Brain microvascular endothelial cell (primary cell): ENCODE results near the gene TBC1D24.

Experiments used
- DNase-seq: peaks from one replicate; pipeline ENCODE4 v3.0.0-alpha.2; 2020
- H3K27ac ChIP-seq: fragments of 250-450 bp; sonication (Bioruptor Pico); 2 replicates; pipeline ENCODE4 v1.5.1; 2020; ENCODE audit warnings: mild to moderate bottlenecking, moderate library complexity
- H3K27me3 ChIP-seq: fragments of 250-450 bp; sonication (Bioruptor Pico); replicated peaks from 2 replicates; pipeline ENCODE4 v1.5.1; 2020; ENCODE audit warnings: mild to moderate bottlenecking
- H3K36me3 ChIP-seq: fragments of 250-450 bp; sonication (Bioruptor Pico); replicated peaks from 2 replicates; pipeline ENCODE4 v1.5.1; 2020; ENCODE audit warnings: mild to moderate bottlenecking
- H3K4me3 ChIP-seq: 2 replicates; pipeline ENCODE4 v1.5.1; 2011; ENCODE audit warnings: low read depth, mild to moderate bottlenecking, control low read depth, low read length, moderate library complexity
- CTCF ChIP-seq: IDR thresholded peaks from 2 replicates; pipeline ENCODE4 v1.5.1; 2011; ENCODE audit warnings: low read depth, mild to moderate bottlenecking, moderate library complexity, low read length, control low read depth, inconsistent platforms; ENCODE audit errors: missing control alignments
- in situ Hi-C: cut with HindIII; loops from 2 replicates; pipeline ENCODE4 v1.10.0; 2017; ENCODE audit warnings: low sequenced_read_pairs, low pct_ligation_motif_present

TBC1D24 gene

GRCh38 chr16:2485811-2486507 lies 11.0 kb downstream of the TBC1D24 start:
- no peak overlapping the region for H3K27ac ChIP-seq

GRCh38 chr16:2486645-2487516 lies 12.0 kb downstream of the TBC1D24 start:
- in situ Hi-C loops, result no loop called here
- Histone ChIP-seq H3K27me3 (no peaks in the 10 kb centered on the region), H3K4me3 (no peak overlapping the region), H3K27ac (no peak overlapping the region), H3K36me3 (no peaks in the 10 kb centered on the region)
- TF ChIP-seq CTCF, result peak; percentile 31
- DNase-seq, result no peak

More at GRCh38 chr16:2485811-2486507, 11.0 kb downstream of the TBC1D24 start:
- DNase-seq, result no peak
- no peak for TF ChIP-seq CTCF
- Histone ChIP-seq H3K36me3 (no peaks in the 10 kb centered on the region), H3K4me3 (no peak overlapping the region), H3K27me3 (no peaks in the 10 kb centered on the region)
- in situ Hi-C loops, result no loop called here

GRCh38 chr16:2487517-2487842 lies 12.6 kb downstream of the TBC1D24 start:
- Histone ChIP-seq H3K27ac (no peak overlapping the region), H3K27me3 (no peaks in the 10 kb centered on the region), H3K36me3 (no peaks in the 10 kb centered on the region), H3K4me3 (no peak overlapping the region)
- DNase-seq, result no peak
- in situ Hi-C loops, result no loop called here
- no peak for TF ChIP-seq CTCF

GRCh38 chr16:2487903-2488531 lies 13.1 kb downstream of the TBC1D24 start:
- Histone ChIP-seq H3K36me3 (no peaks in the 10 kb centered on the region), H3K27me3 (no peaks in the 10 kb centered on the region), H3K27ac (no peak overlapping the region), H3K4me3 (no peak overlapping the region)
- in situ Hi-C loops, result no loop called here
- no peak for TF ChIP-seq CTCF
- no peak for DNase-seq

GRCh38 chr16:2489581-2489980 lies 14.7 kb downstream of the TBC1D24 start:
- no peak for TF ChIP-seq CTCF
- no peak overlapping the region for H3K4me3 ChIP-seq
- in situ Hi-C loops, result no loop called here

More at GRCh38 chr16:2489581-2489980, 14.7 kb downstream of the TBC1D24 start:
- Histone ChIP-seq H3K27me3 (no peaks in the 10 kb centered on the region), H3K36me3 (no peaks in the 10 kb centered on the region), H3K27ac (no peak overlapping the region)
- DNase-seq, result no peak
